GM21529 (cell line): ENCODE results near the gene ACSL4.
"Not testable (repeated sequence)": the region's sequence is repeated elsewhere in the genome, so short reads cannot be mapped to it uniquely, and the experiment has no call there.

Experiments
- ATAC-seq: cut with Tn5 transposase; IDR thresholded peaks from one replicate; pipeline ENCODE4 v1.9.1; 2021; ENCODE audit not compliant: unreplicated experiment

ACSL4 gene

GRCh38 chrX:109732017-109732801 lies 848 bp downstream of the ACSL4 start:
- peak; percentile 32 for ATAC-seq

GRCh38 chrX:109728173-109728535 lies 4.9 kb downstream of the ACSL4 start:
- no peak for ATAC-seq

GRCh38 chrX:109724971-109725370 lies 8.1 kb downstream of the ACSL4 start:
- ATAC-seq, result not testable (repeated sequence)

- ATAC-seq, result no peak
These were observed 12.1 kb downstream of the ACSL4 start for GRCh38 chrX:109720947-109721346.

- no peak for ATAC-seq
These were observed 13.8 kb downstream of the ACSL4 start for GRCh38 chrX:109719264-109719663.

- no peak for ATAC-seq
These were observed 16.5 kb downstream of the ACSL4 start for GRCh38 chrX:109716431-109717028.

GRCh38 chrX:109714340-109714958 lies 18.6 kb downstream of the ACSL4 start:
- ATAC-seq, result no peak

GRCh38 chrX:109710181-109710580 lies 22.9 kb downstream of the ACSL4 start:
- no peak for ATAC-seq

- peak; percentile 71 for ATAC-seq
These were observed 23.9 kb downstream of the ACSL4 start for GRCh38 chrX:109709129-109709631.

- no peak for ATAC-seq
These were observed 25.3 kb downstream of the ACSL4 start for GRCh38 chrX:109707720-109708119.

- ATAC-seq, result no peak
These were observed 25.7 kb downstream of the ACSL4 start for GRCh38 chrX:109707319-109707718.

GRCh38 chrX:109704563-109704962 lies 28.5 kb downstream of the ACSL4 start:
- peak; percentile 73 for ATAC-seq

- no peak for ATAC-seq
These were observed 35.2 kb downstream of the ACSL4 start for GRCh38 chrX:109697855-109698254.

GRCh38 chrX:109696146-109696740 lies 36.8 kb downstream of the ACSL4 start:
- ATAC-seq, result no peak

GRCh38 chrX:109695637-109696036 lies 37.4 kb downstream of the ACSL4 start:
- ATAC-seq, result no peak

- ATAC-seq, result no peak
These were observed 41.3 kb downstream of the ACSL4 start for GRCh38 chrX:109691752-109692151.

- ATAC-seq, result no peak
These were observed 41.8 kb downstream of the ACSL4 start for GRCh38 chrX:109691277-109691676.

- no peak for ATAC-seq
These were observed 45.2 kb downstream of the ACSL4 start for GRCh38 chrX:109687903-109688302.

GRCh38 chrX:109685656-109686078 lies 47.4 kb downstream of the ACSL4 start:
- ATAC-seq, result no peak

- ATAC-seq, result no peak
These were observed 48.9 kb downstream of the ACSL4 start for GRCh38 chrX:109684136-109684535.

GRCh38 chrX:109681475-109682081 lies 51.5 kb downstream of the ACSL4 start:
- ATAC-seq, result no peak
